Neural cell (in vitro differentiated cells): ENCODE measurements around the gene RLF. TPM values are rescaled to one million over a fixed set of nuclear protein-coding genes. Genes with fewer than 3 reads are reported as not detected.

Experiments used
- H2AFZ ChIP-seq: fragments of 200-600, 300-800 bp; sonication (generic), shearing (Covaris generic); 2 replicates; pipeline ENCODE4 v1.6.0; 2014; ENCODE audit warnings: low read depth, mild to moderate bottlenecking, antibody characterized with exemption, low read length, moderate library complexity
- H3F3A ChIP-seq: fragments of 200-600 bp; shearing (Covaris generic); 2 replicates; pipeline ENCODE4 v1.6.1; 2016; ENCODE audit warnings: mild to moderate bottlenecking, moderate library complexity, mixed read lengths, antibody characterized with exemption, low read length; ENCODE audit not compliant: insufficient read depth, poor library complexity, severe bottlenecking
- H3K27ac ChIP-seq: fragments of 200-600, 300-800 bp; sonication (generic), shearing (Covaris generic); 2 replicates; pipeline ENCODE4 v1.5.1; 2014; ENCODE audit warnings: mild to moderate bottlenecking, low read length, moderate library complexity
- H3K27me3 ChIP-seq: fragments of 300-800, 200-600 bp; sonication (generic), shearing (Covaris generic); 2 replicates; pipeline ENCODE4 v1.6.0; 2014; ENCODE audit warnings: mild to moderate bottlenecking, low read depth, low read length, moderate library complexity; ENCODE audit not compliant: insufficient read depth
- H3K36me3 ChIP-seq: fragments of 300-800, 200-600 bp; sonication (generic), shearing (Covaris generic); 2 replicates; pipeline ENCODE4 v1.5.1; 2014; ENCODE audit warnings: mild to moderate bottlenecking, antibody characterized with exemption, low read length, moderate library complexity; ENCODE audit not compliant: insufficient read depth
- H3K4me2 ChIP-seq: fragments of 300-800, 200-600 bp; sonication (generic), shearing (Covaris generic); 2 replicates; pipeline ENCODE4 v1.6.0; 2014; ENCODE audit warnings: mild to moderate bottlenecking, low read length
- H3K4me3 ChIP-seq: fragments of 300-800, 200-600 bp; sonication (generic), shearing (Covaris generic); 2 replicates; pipeline ENCODE4 v1.5.1; 2014; ENCODE audit warnings: mild to moderate bottlenecking, low read length, moderate library complexity
- H3K79me2 ChIP-seq: fragments of 200-600 bp; shearing (Covaris generic); replicated peaks from 2 replicates; pipeline ENCODE4 v1.6.0; 2014; ENCODE audit warnings: mild to moderate bottlenecking, low read length, moderate library complexity; ENCODE audit not compliant: insufficient read depth
- H3K9ac ChIP-seq: fragments of 300-800, 200-600 bp; sonication (generic), shearing (Covaris generic); 2 replicates; pipeline ENCODE4 v1.6.1; 2016; ENCODE audit warnings: mild to moderate bottlenecking, low read length, mixed read lengths
- H3K9me2 ChIP-seq: fragments of 200-600 bp; shearing (Covaris generic); 2 replicates; pipeline ENCODE4 v1.6.1; 2016; ENCODE audit warnings: mild to moderate bottlenecking, low read length, mixed read lengths; ENCODE audit not compliant: insufficient read depth
- H3K9me3 ChIP-seq: fragments of 200-600, 300-800 bp; sonication (generic), shearing (Covaris generic); 2 replicates; pipeline ENCODE4 v1.6.1; 2016; ENCODE audit warnings: mild to moderate bottlenecking, mixed run types, low read length, moderate library complexity, mixed read lengths
- H4K20me1 ChIP-seq: fragments of 200-600 bp; shearing (Covaris generic); 2 replicates; pipeline ENCODE4 v1.6.1; 2016; ENCODE audit warnings: mild to moderate bottlenecking, mixed run types; ENCODE audit not compliant: insufficient read depth
- EP300 ChIP-seq: fragments of 450-650 bp; conservative IDR thresholded peaks from 2 replicates; pipeline ENCODE4 v1.6.1; 2014; ENCODE audit warnings: antibody characterized with exemption, mild to moderate bottlenecking, moderate library complexity; ENCODE audit not compliant: poor library complexity, severe bottlenecking
- EZH2 ChIP-seq: fragments of 200-600, 300-800 bp; shearing (Covaris generic), sonication (generic); IDR thresholded peaks from 2 replicates; pipeline ENCODE4 v1.6.1; 2014; ENCODE audit warnings: antibody characterized with exemption, low read length, borderline replicate concordance, mild to moderate bottlenecking; ENCODE audit not compliant: insufficient read depth, poor library complexity, severe bottlenecking
- MXI1 ChIP-seq: fragments of 450-650 bp; conservative IDR thresholded peaks from 2 replicates; pipeline ENCODE4 v1.6.1; 2014; ENCODE audit warnings: antibody characterized with exemption, mild to moderate bottlenecking; ENCODE audit not compliant: poor library complexity, severe bottlenecking
- POLR2AphosphoS5 ChIP-seq: IDR thresholded peaks from 2 replicates; pipeline ENCODE4 v1.6.1; 2012
- RAD21 ChIP-seq: fragments of 450-650 bp; conservative IDR thresholded peaks from 2 replicates; pipeline ENCODE4 v1.6.1; 2014; ENCODE audit warnings: antibody characterized with exemption, mild to moderate bottlenecking, moderate library complexity
- SMC3 ChIP-seq: fragments of 450-650 bp; conservative IDR thresholded peaks from 2 replicates; pipeline ENCODE4 v1.6.1; 2014; ENCODE audit warnings: antibody characterized with exemption, mild to moderate bottlenecking, moderate library complexity; ENCODE audit not compliant: poor library complexity
- TAF1 ChIP-seq: IDR thresholded peaks from 2 replicates; pipeline ENCODE4 v1.6.1; 2012; ENCODE audit warnings: low read depth
- polyA plus RNA-seq: library from polyadenylated mRNA; depleted of rRNA; stranded (reverse); fragments of >200 nt; gene quantifications from 2 replicates; pipeline ENCODE4 v1.2.3, GENCODE V29; 2014
- TF ChIP-seq, protein P1 (sequence below): IDR thresholded peaks from 2 replicates; pipeline ENCODE4 v1.6.1; 2012; ENCODE audit warnings: borderline replicate concordance
- TF ChIP-seq, protein P2 (sequence below): fragments of 450-650 bp; IDR thresholded peaks from 2 replicates; pipeline ENCODE4 v1.5.1; 2014; ENCODE audit warnings: antibody characterized with exemption, mild to moderate bottlenecking, moderate library complexity; ENCODE audit not compliant: poor library complexity, severe bottlenecking

RLF gene
- polyA plus RNA-seq, 1 donor from 2014 or later, result 23.4 TPM

DNA sequence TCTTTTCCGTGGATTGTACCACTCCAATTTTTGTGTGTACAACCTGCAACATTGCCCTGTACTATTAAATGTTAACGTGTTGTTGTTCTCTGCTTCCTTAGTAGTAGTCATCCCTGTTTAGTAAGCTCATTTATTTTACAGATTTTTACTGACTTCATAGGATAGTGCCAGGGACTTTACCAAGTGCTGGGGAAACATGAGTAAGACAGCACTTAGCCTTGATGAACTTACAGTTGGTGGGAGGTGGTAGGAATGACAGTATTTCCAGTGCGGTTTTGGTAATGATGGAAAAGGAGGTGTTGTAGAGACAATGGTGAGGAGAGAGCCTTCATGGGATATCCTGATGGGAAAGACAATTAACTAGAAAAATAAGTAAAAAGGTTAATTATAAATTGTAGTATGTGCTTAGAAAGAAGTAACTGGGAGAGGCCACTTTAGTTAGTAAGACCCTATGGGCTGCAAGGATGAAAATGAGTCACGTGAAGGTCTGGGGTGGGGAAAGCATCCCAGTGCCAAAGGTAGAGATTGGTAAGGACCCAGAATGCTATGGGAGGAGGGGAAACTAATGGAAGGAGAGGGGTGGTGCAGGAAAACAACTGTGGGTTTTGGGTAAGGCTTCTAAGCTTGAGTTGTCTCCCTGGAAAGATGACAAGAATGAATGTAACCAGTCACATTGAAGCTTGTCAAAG is 1.7 kb downstream of the RLF start:
- Histone ChIP-seq H3K27me3 (no peaks in the 10 kb centered on the region), H2AFZ (no peak overlapping the region), H3K4me2 (peak overlapping the region; percentile 96), H3K9ac (peak overlapping the region; percentile 98), H3K9me3 (no peaks in the 10 kb centered on the region), H3F3A (no peaks in the 10 kb centered on the region), H3K79me2 (peaks cover 57% of the 10 kb centered on the region), H3K9me2 (no peaks in the 10 kb centered on the region), H3K36me3 (no peaks in the 10 kb centered on the region), H3K4me3 (peak overlapping the region; percentile 90), H4K20me1 (peaks cover 5% of the 10 kb centered on the region), H3K27ac (peak overlapping the region; percentile 89)
- no peak for TF ChIP-seq EZH2
- TF ChIP-seq, protein P1, sequence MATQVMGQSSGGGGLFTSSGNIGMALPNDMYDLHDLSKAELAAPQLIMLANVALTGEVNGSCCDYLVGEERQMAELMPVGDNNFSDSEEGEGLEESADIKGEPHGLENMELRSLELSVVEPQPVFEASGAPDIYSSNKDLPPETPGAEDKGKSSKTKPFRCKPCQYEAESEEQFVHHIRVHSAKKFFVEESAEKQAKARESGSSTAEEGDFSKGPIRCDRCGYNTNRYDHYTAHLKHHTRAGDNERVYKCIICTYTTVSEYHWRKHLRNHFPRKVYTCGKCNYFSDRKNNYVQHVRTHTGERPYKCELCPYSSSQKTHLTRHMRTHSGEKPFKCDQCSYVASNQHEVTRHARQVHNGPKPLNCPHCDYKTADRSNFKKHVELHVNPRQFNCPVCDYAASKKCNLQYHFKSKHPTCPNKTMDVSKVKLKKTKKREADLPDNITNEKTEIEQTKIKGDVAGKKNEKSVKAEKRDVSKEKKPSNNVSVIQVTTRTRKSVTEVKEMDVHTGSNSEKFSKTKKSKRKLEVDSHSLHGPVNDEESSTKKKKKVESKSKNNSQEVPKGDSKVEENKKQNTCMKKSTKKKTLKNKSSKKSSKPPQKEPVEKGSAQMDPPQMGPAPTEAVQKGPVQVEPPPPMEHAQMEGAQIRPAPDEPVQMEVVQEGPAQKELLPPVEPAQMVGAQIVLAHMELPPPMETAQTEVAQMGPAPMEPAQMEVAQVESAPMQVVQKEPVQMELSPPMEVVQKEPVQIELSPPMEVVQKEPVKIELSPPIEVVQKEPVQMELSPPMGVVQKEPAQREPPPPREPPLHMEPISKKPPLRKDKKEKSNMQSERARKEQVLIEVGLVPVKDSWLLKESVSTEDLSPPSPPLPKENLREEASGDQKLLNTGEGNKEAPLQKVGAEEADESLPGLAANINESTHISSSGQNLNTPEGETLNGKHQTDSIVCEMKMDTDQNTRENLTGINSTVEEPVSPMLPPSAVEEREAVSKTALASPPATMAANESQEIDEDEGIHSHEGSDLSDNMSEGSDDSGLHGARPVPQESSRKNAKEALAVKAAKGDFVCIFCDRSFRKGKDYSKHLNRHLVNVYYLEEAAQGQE, result peak; percentile 4

- no peak for TF ChIP-seq POLR2AphosphoS5
- no peak for TF ChIP-seq SMC3
- no peak for TF ChIP-seq TAF1
- TF ChIP-seq RAD21, result no peak
- no peak for TF ChIP-seq EZH2
- TF ChIP-seq, protein P1, result no peak
- no peak for TF ChIP-seq MXI1
- TF ChIP-seq EP300, result no peak
- TF ChIP-seq, protein P2, sequence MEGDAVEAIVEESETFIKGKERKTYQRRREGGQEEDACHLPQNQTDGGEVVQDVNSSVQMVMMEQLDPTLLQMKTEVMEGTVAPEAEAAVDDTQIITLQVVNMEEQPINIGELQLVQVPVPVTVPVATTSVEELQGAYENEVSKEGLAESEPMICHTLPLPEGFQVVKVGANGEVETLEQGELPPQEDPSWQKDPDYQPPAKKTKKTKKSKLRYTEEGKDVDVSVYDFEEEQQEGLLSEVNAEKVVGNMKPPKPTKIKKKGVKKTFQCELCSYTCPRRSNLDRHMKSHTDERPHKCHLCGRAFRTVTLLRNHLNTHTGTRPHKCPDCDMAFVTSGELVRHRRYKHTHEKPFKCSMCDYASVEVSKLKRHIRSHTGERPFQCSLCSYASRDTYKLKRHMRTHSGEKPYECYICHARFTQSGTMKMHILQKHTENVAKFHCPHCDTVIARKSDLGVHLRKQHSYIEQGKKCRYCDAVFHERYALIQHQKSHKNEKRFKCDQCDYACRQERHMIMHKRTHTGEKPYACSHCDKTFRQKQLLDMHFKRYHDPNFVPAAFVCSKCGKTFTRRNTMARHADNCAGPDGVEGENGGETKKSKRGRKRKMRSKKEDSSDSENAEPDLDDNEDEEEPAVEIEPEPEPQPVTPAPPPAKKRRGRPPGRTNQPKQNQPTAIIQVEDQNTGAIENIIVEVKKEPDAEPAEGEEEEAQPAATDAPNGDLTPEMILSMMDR, result no peak
- Histone ChIP-seq H4K20me1 (peaks cover 5% of the 10 kb centered on the region), H3K4me3 (no peak overlapping the region), H2AFZ (no peak overlapping the region), H3K9ac (no peak overlapping the region), H3F3A (no peaks in the 10 kb centered on the region), H3K79me2 (peaks cover 84% of the 10 kb centered on the region), H3K27me3 (no peaks in the 10 kb centered on the region), H3K9me2 (no peaks in the 10 kb centered on the region), H3K36me3 (no peaks in the 10 kb centered on the region), H3K27ac (no peak overlapping the region), H3K9me3 (no peaks in the 10 kb centered on the region), H3K4me2 (no peak overlapping the region)
Observed at GRCh38 chr1:40167317-40167716, 6.1 kb downstream of the RLF start.
